Lung (tissue), 12 donors: ENCODE measurements around the gene KRTCAP2. TPM values are rescaled to one million over a fixed set of nuclear protein-coding genes. Genes with fewer than 3 reads are reported as not detected.

Experiments
- ATAC-seq: fragments of 200-7000 bp; cut with Tn5 transposase; one replicate; pipeline ENCODE4 v1.9.1; 2020; ENCODE audit warnings: moderate number of reproducible peaks; ENCODE audit not compliant: insufficient read depth, low FRiP score
- DNase-seq, 3 donors: peaks; one replicate each; pipeline ENCODE4 v3.0.0-alpha.2; 2013 to 2017
- H3K27ac ChIP-seq, 2 donors: one replicate each; pipeline ENCODE4 v1.5.1; 2013; ENCODE audit warnings: mild to moderate bottlenecking in 2 of 2, moderate library complexity in 2 of 2, control low read depth in 1 of 2, inconsistent platforms in 1 of 2, low read depth in 1 of 2, low read length in 1 of 2
- H3K27me3 ChIP-seq, 3 donors: one replicate each; pipeline ENCODE4 v1.5.1; 2013; ENCODE audit warnings: low read length in 2 of 3; ENCODE audit not compliant: control insufficient read depth in 3 of 3, insufficient read depth in 3 of 3
- H3K36me3 ChIP-seq, 4 donors: one replicate each; pipeline ENCODE4 v1.5.1; 2013; ENCODE audit warnings: low read length in 4 of 4, mild to moderate bottlenecking in 1 of 4, moderate library complexity in 1 of 4; ENCODE audit not compliant: control insufficient read depth in 4 of 4, insufficient read depth in 4 of 4
- H3K4me1 ChIP-seq, 5 donors: one replicate each; pipeline ENCODE4 v1.5.1; 2013; ENCODE audit warnings: low read length in 5 of 5, mild to moderate bottlenecking in 2 of 5, moderate library complexity in 1 of 5; ENCODE audit not compliant: control insufficient read depth in 5 of 5, insufficient read depth in 5 of 5
- H3K4me3 ChIP-seq: one replicate; pipeline ENCODE4 v1.5.1; 2013; ENCODE audit warnings: mild to moderate bottlenecking, control low read depth, moderate library complexity
- H3K9ac ChIP-seq, 2 donors: one replicate each; pipeline ENCODE4 v1.5.1; 2013; ENCODE audit warnings: low read length in 2 of 2, control low read depth in 1 of 2; ENCODE audit not compliant: insufficient read depth in 1 of 2
- H3K9me3 ChIP-seq, 4 donors: one replicate each; pipeline ENCODE4 v1.5.1; 2013; ENCODE audit warnings: low read length in 3 of 4, mild to moderate bottlenecking in 1 of 4, moderate library complexity in 1 of 4; ENCODE audit not compliant: control insufficient read depth in 4 of 4, insufficient read depth in 3 of 4
- WGBS, 2 donors: extraction: QIAGEN DNeasy Blood & Tissue Kit; methylation state at CpG; one replicate each; pipeline ENCODE4 v1.1.7; 2013; 5-methylcytosine and 5-hydroxymethylcytosine counted together
- polyA plus RNA-seq, 2 donors: library from polyadenylated mRNA; stranded (reverse); fragments of 200-250 nt; gene quantifications; one replicate each; pipeline ENCODE4 v1.2.1, GENCODE V29; 2013
- total RNA-seq, 2 donors: library from RNA; depleted of rRNA in 1 of 2; stranded (reverse); fragments of >200 nt in 1 of 2; gene quantifications; one replicate each; pipeline ENCODE4 v1.2.1, GENCODE V29; 2014 to 2021
- TF ChIP-seq, protein P1 (sequence below): IDR thresholded peaks from 2 replicates; pipeline ENCODE4 v1.5.1; 2012; ENCODE audit warnings: mild to moderate bottlenecking; ENCODE audit errors: control extremely low read depth, extremely low read depth
- donor health status: control.
- donor health status: control.
- donor health status: Bipolar disorder and iron deficiency.
- donor health status: healthy.
- donor health status: DM: yes; HTN: yes; CAD: no.

The KRTCAP2 gene
- total and polyA plus RNA-seq, 4 donors = 58.2 to 592 (median 190) TPM

DNA sequence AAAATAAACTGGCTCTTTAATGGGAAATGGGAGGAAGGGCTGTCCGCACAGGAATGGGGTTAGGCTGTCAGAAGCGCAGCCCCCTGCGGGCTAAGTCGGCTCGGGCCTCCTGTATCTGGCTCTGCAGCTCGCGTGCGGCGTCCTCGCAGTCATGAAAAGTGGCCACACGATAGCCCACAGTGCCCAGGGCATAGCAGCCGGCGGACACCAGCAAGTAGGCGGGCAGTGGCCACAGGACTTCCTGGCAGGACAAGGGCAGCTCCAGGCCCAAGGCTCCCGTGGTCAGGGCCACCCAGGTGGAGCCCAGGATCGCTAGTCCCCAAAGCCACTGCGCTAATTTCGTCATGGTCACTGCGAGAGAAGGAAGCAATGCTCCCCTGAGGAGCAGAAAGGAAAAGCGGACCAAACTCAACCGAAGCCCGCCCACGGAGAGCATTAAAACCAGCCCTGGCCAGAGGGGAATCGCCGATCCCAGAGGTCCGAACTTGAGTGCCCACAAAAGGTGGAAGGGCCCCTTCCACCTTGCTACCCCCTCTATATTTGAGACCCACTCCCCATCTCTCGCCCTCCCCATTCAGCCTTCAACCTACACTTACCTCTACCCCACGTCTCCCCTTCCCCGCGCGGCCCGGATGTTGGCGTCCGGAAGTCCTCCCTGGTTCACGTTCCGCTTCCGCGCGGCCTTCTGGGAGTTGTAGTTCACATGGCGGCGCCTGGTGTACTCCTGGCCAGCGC lies 33.0 kb downstream of the KRTCAP2 start, which contains the start of gene DPM3:
Gene DPM3 (minus strand): TSS at position 637 of the 735 bp plus-strand sequence. CDS start 291 bp downstream, at position 346.
- WGBS, 2 donors = 0 to 1% methylated on average over 42 of the region's 42 CpGs
- H3K27me3 ChIP-seq = no peaks in the 10 kb centered on the region
- TF ChIP-seq, protein P1, sequence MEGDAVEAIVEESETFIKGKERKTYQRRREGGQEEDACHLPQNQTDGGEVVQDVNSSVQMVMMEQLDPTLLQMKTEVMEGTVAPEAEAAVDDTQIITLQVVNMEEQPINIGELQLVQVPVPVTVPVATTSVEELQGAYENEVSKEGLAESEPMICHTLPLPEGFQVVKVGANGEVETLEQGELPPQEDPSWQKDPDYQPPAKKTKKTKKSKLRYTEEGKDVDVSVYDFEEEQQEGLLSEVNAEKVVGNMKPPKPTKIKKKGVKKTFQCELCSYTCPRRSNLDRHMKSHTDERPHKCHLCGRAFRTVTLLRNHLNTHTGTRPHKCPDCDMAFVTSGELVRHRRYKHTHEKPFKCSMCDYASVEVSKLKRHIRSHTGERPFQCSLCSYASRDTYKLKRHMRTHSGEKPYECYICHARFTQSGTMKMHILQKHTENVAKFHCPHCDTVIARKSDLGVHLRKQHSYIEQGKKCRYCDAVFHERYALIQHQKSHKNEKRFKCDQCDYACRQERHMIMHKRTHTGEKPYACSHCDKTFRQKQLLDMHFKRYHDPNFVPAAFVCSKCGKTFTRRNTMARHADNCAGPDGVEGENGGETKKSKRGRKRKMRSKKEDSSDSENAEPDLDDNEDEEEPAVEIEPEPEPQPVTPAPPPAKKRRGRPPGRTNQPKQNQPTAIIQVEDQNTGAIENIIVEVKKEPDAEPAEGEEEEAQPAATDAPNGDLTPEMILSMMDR = no peak
- H3K4me1 ChIP-seq = peaks cover 0 to 19% (median under 1%) of the 10 kb centered on the region in 5 donors
- ATAC-seq = peak; percentile 65
- peak within 1 kb of the TSS; percentile 84 to 96 for H3K27ac ChIP-seq
- peak within 1 kb of the TSS; percentile 61 for H3K4me3 ChIP-seq
- DNase-seq = peak; percentile 87 to 90 (median 88)
- peak within 1 kb of the TSS in 1 of 2 donors; percentile 83 for H3K9ac ChIP-seq
- H3K9me3 ChIP-seq = no peaks in the 10 kb centered on the region
- peaks cover 0 to 7% (median 4%) of the 10 kb centered on the region in 4 donors for H3K36me3 ChIP-seq

DNA sequence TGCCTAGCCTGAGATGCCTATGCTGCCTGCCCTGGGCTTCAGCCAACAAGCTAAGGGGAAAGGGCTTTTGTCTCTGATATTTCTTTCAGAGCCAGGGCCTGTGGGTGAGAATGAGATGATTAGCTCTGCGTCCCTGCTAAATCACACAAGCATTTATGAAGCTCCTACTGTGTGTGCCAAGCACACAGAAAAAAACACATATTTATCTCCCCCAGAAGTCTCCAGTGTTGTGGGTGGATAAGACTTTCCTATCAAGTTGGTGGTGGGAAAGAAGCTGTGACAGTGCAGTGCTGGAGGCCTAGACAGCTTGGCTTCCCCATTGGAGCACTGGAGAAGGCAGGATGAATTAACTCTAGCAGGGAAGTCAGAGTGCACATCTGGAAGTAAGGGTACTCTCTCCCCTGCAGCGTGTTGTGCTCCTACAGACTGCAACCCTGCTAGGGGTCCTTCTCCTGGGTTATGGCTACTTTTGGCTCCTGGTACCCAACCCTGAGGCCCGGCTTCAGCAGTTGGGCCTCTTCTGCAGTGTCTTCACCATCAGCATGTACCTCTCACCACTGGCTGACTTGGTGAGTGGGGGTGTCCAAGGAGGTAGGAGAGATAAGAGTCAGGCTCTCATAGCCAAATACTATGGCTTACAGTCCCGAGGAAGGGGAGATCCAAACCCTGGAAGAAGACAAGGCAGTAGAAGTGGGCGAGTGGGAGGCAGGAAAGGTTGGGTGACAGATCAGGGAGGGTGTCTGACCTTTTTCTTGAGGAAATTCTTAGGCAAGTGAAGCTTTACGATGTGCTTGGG lies 35.8 kb downstream of the KRTCAP2 start:
- Histone ChIP-seq H3K4me3 (no peak overlapping the region), H3K36me3 (peaks cover 2 to 19% (median 13%) of the 10 kb centered on the region in 4 donors), H3K27ac (peak overlapping the region; percentile 38 to 57), H3K27me3 (no peaks in the 10 kb centered on the region), H3K4me1 (peaks cover 0 to 30% (median 6%) of the 10 kb centered on the region in 5 donors), H3K9me3 (no peaks in the 10 kb centered on the region), H3K9ac (peak overlapping the region in 1 of 2 donors; percentile 51)
- ATAC-seq (no peak), DNase-seq (no peak)
- WGBS, 2 donors = 86 to 87% methylated on average over 6 of the region's 6 CpGs
- TF ChIP-seq, protein P1 = no peak

DNA sequence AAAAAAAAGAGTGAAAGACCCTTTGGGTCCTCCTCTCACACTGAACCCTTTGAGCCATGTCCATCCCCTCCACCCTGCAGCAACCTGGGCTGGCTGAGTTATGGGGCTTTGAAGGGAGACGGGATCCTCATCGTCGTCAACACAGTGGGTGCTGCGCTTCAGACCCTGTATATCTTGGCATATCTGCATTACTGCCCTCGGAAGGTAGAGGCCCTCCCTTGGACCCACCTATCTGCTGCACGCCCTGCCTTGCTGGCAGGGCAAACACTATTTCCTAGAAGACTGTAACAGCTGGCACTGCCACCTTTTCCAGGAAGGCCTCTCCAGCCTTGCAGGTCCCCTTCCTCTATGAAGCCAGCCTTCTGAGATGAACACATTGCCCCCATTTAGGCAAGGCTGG lies 36.4 kb downstream of the KRTCAP2 start:
- Histone ChIP-seq H3K27ac (peak overlapping the region; percentile 38 to 57), H3K36me3 (peaks cover 2 to 21% (median 13%) of the 10 kb centered on the region in 4 donors), H3K4me1 (peaks cover 0 to 30% (median 6%) of the 10 kb centered on the region in 5 donors), H3K9me3 (no peaks in the 10 kb centered on the region), H3K4me3 (no peak overlapping the region), H3K9ac (peak overlapping the region in 1 of 2 donors; percentile 51), H3K27me3 (no peaks in the 10 kb centered on the region)
- 23 to 34% methylated on average over 6 of the region's 6 CpGs for WGBS, 2 donors
- TF ChIP-seq, protein P1 = no peak
- DNase-seq (no peak), ATAC-seq (no peak)
